HFF-Myc (cell line): Measurements from ENCODE around the gene CTSW.

Experiments
- DNase-seq: peaks from one replicate; pipeline ENCODE4 v3.0.0-alpha.2; 2011; ENCODE audit warnings: low read depth; ENCODE audit errors: extremely low read depth
- H3K4me3 ChIP-seq: replicated peaks from 2 replicates; pipeline ENCODE4 v1.5.1; 2011; ENCODE audit warnings: low read depth, mild to moderate bottlenecking, control low read depth, low read length
- TF ChIP-seq, protein P1 (sequence below): IDR thresholded peaks from 2 replicates; pipeline ENCODE4 v1.5.1; 2012; ENCODE audit warnings: mild to moderate bottlenecking, low read depth, low read length, control low read depth; ENCODE audit errors: missing control alignments

Gene CTSW

DNA sequence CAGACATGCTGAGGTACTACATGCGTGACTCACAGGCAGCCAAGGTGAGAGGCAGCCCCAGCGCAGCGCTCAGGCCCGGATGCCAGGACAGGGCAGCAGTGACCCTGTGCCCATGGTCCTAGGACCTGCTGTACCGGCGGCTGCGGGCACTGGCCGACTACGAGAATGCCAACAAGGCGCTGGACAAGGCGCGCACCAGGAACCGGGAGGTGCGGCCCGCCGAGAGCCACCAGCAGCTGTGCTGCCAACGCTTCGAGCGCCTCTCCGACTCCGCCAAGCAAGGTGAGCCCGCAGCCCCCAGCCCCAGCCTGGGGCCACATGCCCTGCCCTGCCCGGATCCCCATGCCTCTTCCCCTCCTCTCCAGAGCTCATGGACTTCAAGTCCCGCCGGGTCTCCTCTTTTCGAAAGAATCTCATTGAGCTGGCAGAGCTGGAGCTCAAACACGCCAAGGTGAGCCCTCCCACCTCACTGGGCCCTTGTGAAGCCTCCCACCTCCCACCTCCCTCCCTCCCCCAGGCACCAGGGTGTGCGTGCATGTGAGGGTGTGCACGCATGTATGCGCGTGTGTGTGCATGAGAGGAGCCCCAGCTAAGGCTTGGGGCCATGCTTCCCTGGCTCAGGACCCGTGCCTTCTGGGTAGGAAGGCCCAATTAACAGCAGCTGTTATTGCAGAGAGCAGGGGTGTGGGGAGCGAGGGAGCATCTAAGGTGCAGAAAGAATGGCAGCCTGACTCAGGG lies 27.0 kb upstream of the CTSW start:
- TF ChIP-seq, protein P1, sequence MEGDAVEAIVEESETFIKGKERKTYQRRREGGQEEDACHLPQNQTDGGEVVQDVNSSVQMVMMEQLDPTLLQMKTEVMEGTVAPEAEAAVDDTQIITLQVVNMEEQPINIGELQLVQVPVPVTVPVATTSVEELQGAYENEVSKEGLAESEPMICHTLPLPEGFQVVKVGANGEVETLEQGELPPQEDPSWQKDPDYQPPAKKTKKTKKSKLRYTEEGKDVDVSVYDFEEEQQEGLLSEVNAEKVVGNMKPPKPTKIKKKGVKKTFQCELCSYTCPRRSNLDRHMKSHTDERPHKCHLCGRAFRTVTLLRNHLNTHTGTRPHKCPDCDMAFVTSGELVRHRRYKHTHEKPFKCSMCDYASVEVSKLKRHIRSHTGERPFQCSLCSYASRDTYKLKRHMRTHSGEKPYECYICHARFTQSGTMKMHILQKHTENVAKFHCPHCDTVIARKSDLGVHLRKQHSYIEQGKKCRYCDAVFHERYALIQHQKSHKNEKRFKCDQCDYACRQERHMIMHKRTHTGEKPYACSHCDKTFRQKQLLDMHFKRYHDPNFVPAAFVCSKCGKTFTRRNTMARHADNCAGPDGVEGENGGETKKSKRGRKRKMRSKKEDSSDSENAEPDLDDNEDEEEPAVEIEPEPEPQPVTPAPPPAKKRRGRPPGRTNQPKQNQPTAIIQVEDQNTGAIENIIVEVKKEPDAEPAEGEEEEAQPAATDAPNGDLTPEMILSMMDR: no peak
- H3K4me3 ChIP-seq: no peak overlapping the region

DNA sequence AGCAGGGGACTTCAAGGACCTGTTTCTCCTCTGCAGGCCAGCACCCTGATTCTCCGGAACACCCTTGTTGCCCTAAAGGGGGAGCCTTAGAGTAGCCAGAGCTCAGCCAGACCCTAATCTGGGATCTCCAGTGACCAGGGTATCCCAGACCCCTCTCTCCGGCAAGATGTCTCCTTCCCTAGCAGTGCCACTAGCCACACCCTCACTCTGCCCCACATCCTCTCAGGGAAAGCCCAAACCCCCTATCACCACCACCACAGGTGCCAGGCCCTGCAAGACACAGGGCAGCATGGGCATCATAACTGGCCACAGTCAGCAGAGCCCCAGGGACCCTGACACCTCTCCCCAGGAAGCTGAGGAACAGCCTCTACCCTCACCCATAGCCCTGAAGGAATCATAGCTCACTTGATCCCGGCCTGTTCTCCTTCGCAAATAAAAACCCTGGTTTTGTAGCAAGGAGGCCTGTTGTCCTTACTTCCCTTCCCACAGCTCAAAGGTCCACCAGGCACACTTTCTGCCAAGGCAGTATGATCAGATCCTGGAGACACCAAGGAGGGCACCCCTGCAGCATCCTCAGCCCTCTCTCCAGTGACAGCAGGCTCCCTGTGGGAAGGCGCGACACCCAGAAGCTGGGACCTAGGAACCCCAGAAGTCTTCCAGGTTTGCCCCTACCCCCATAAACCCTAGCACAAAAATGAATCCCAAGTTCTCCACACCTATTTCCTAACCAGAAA lies 26.2 kb upstream of the CTSW start:
- DNase-seq: no peak
- TF ChIP-seq, protein P1: no peak

More for the DNA sequence above, 27.0 kb upstream of the CTSW start:
- no peak for DNase-seq

DNA sequence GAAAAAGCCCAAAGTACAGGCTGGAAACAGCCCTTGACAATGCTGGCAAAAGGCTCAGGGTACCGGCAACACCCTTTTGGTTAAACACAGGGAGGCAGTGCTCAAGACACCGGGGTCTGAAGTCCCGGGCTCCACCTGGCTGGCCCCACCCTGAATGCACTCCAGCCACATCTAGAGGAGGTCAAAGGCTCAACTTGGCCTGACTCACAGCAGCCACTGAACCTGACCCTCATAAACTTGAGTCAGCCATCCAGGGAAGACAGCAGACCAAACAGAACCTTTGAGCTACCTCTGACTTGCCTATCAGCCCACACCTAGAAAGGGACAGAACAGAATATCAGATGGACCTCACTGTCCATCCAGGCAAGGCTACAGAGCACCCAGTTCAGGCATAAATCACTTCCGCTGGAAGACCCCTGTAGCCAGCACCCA lies 25.5 kb upstream of the CTSW start:
- DNase-seq: no peak
- no peak overlapping the region for H3K4me3 ChIP-seq
- TF ChIP-seq, protein P1: no peak

More for the DNA sequence above, 26.2 kb upstream of the CTSW start:
- no peak overlapping the region for H3K4me3 ChIP-seq

DNA sequence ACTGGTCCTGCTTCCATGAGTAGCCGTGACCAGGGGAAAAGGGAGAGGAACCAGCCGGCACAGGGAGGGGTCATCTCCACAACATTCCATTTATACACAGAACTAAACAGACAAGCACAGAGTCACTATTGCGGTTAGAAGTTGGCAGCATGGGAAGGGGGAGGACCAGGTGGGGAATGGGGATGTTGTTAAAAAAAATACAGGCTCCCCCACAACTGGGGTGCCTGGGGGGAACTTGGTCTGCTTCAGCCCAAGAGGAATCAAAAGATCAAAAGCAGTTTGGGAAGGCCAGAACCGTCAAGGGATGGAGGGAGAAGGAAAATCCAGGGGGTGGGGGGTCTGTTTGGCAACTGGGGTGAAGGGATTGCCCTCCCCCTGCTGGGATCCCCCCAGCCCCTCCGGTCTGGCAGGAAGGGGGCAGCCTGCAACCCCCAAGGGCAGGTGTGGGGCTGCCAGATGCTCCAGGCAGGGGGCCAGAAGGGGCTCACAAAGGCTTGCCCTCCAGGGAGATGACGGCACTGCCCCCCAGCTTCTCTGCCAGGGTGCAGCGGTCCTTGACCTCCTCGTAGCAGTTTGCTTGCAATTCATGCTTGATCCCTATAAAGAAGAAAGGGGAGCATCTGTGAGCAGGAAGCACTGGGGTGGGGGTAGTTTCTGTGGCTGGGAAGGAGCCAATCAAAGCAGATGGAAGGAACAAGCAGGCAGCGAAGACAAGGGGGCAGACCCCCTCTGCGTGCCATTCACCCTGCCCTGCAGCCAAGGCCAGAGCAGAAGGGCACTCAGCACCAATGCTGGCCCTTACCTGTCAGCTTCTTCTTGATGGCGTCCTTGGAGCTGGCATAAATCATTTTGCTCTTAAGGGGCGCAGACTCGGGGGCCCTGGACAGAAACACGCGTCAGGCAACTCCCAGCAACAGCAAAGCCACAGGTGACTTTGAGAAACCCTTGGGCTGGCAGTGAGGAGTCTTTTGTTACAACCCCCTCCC lies 24.5 kb upstream of the CTSW start:
- H3K4me3 ChIP-seq: peak overlapping the region; percentile 80
- TF ChIP-seq, protein P1: no peak
- no peak for DNase-seq

DNA sequence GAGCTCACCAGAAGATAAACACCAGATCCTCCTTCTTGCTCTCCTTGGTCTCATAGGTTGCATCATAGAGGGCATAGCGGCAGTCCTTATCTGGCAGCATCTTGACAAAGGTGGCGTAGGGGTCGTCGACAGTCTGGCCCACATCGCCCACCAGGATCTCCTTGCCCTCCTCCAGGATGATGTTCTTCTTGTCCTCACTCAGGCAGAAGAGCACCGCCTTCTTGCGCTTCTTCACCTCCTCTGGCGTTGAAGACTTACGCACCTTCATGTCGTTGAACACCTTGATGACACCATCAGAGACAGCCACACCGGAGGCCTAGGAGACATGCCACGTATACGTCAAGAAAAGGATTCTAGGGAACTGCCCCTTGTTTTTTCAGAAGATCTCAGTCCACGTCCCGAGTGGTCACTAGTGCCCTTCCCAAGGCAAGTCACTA lies 23.7 kb upstream of the CTSW start:
- H3K4me3 ChIP-seq: peak overlapping the region; percentile 80
- TF ChIP-seq, protein P1: no peak
- no peak for DNase-seq
